ENCODE measurements around the gene SF3B6.

DNA sequence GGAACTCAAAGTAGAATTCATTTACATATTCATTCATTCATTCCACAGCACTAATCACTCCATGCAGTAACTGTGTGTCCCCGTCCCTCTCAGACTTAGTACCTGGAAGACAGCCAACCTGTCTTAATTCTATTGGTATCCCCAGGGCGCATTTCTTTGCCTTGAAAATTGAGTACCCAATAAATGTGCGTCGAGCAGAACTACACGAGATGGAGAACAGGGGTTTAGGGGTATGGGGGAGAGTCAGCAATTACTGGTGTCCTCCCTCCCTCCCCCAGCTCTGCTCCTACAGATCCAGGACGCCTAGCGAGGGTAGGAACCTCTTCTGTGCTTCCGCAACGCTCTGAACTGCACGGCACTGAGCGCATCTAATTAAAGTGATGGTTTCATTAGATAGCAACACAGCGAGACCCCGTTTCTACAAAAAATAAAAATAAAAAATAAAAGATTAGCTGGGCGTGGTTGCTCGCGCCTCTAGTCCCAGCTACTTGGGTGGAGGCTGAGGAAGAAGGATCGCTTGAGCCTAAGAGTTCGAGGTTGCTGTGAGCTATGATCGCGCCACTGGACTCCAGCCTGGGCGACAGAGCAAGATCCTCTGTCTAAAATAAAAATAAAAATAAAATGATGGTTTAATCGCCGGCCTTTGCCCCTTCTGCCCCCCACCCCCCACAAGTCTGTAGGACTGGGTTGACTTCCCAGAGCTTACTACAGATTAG, 27.2 kb downstream of the SF3B6 start:
- TF ChIP-seq, protein P1, sequence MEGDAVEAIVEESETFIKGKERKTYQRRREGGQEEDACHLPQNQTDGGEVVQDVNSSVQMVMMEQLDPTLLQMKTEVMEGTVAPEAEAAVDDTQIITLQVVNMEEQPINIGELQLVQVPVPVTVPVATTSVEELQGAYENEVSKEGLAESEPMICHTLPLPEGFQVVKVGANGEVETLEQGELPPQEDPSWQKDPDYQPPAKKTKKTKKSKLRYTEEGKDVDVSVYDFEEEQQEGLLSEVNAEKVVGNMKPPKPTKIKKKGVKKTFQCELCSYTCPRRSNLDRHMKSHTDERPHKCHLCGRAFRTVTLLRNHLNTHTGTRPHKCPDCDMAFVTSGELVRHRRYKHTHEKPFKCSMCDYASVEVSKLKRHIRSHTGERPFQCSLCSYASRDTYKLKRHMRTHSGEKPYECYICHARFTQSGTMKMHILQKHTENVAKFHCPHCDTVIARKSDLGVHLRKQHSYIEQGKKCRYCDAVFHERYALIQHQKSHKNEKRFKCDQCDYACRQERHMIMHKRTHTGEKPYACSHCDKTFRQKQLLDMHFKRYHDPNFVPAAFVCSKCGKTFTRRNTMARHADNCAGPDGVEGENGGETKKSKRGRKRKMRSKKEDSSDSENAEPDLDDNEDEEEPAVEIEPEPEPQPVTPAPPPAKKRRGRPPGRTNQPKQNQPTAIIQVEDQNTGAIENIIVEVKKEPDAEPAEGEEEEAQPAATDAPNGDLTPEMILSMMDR (conservative IDR thresholded peaks at IDR 0.05) = no peak
- TF ChIP-seq EZH2 (IDR thresholded peaks at IDR 0.05; ENCODE audit: low read depth) = no peak

All from PC-9 (cell line).